Stomach (tissue), 4 donors: ENCODE results near the gene KPTN.

Source experiments
- CTCF ChIP-seq, 7 experiments: fragments of 450-650 bp in 4 of 7; fragments of 200-600 bp in 3 of 7; sonication (generic) in 3 of 7; IDR thresholded peaks; one replicate each; pipeline ENCODE4 v1.5.1; 2016 to 2019; ENCODE audit warnings: antibody characterized with exemption in 7 of 7, control low read depth in 2 of 7, mild to moderate bottlenecking in 1 of 7
- POLR2A ChIP-seq, 4 donors: fragments of 450-650 bp; IDR thresholded peaks; one replicate each; pipeline ENCODE4 v1.6.1; 2016; ENCODE audit warnings: antibody characterized with exemption in 4 of 4, control low read depth in 2 of 4, mild to moderate bottlenecking in 1 of 4, moderate library complexity in 1 of 4

GRCh38 chr19:47511681-47512080 is 27.7 kb upstream of the KPTN start:
- TF ChIP-seq CTCF (IDR thresholded peaks at IDR 0.05) (no peak), POLR2A (IDR thresholded peaks at IDR 0.05) (no peak)
